Colonic mucosa (tissue), 4 donors: ENCODE results near the gene CRELD2. TPM values are rescaled to one million over a fixed set of nuclear protein-coding genes. Genes with fewer than 3 reads are reported as not detected.

ENCODE experiments used
- DNase-seq: peaks from one replicate; pipeline ENCODE4 v3.0.0-alpha.2; 2020
- H3K27ac ChIP-seq: fragments of 200-600 bp; one replicate; pipeline ENCODE4 v1.8.0; 2021
- H3K27me3 ChIP-seq: fragments of 200-600 bp; one replicate; pipeline ENCODE4 v1.8.0; 2021
- H3K36me3 ChIP-seq: fragments of 200-600 bp; one replicate; pipeline ENCODE4 v1.8.0; 2021
- H3K4me1 ChIP-seq: fragments of 200-600 bp; one replicate; pipeline ENCODE4 v1.8.0; 2021; ENCODE audit warnings: mild to moderate bottlenecking
- H3K4me3 ChIP-seq: fragments of 200-600 bp; one replicate; pipeline ENCODE4 v1.8.0; 2021
- H3K9ac ChIP-seq, 2 donors: one replicate each; pipeline ENCODE4 v1.7.0; 2013; ENCODE audit warnings: control low read depth in 2 of 2, low read depth in 2 of 2, low read length in 2 of 2
- H3K9me3 ChIP-seq: fragments of 200-600 bp; one replicate; pipeline ENCODE4 v1.8.0; 2021
- CTCF ChIP-seq: fragments of 200-600 bp; IDR thresholded peaks from one replicate; pipeline ENCODE4 v1.8.0; 2022; ENCODE audit warnings: antibody characterized with exemption, mild to moderate bottlenecking
- intact Hi-C: fragments of 100-400 bp; cut with DNase I; formaldehyde crosslinking; loops from one replicate; pipeline ENCODE4 v1.14.1; 2022
- total RNA-seq, 2 donors: library from RNA; stranded (reverse); fragmentation: NEBNext Ultra II Directional in 1 of 2; extraction: Animal tissue kit (Norgen Biotek cat#: 25700) in 1 of 2; gene quantifications; one replicate each; pipeline ENCODE4 v1.2.1, GENCODE V29; 2021
- donor health status: healthy.
- donor health status: DM: no; HTN: no; CAD: no.
- donor health status: DM: no; HTN: no; CAD: no.

CRELD2 gene
- total RNA-seq, 2 donors from 2014 or later = 43.6 to 133 TPM

- no peaks in the 10 kb centered on the region for H3K36me3 ChIP-seq
- TF ChIP-seq CTCF = no peak
- H3K27ac ChIP-seq = no peak overlapping the region
- DNase-seq = no peak
- no peak overlapping the region for H3K4me3 ChIP-seq
- H3K4me1 ChIP-seq = no peaks in the 10 kb centered on the region
- H3K9ac ChIP-seq = no peak overlapping the region
- H3K27me3 ChIP-seq = no peaks in the 10 kb centered on the region
- intact Hi-C loops = loop anchor here (10.0 kb wide), 1 partner anchor 224 kb away; no protein-coding TSS in a partner anchor
- no peaks in the 10 kb centered on the region for H3K9me3 ChIP-seq
Observed at GRCh38 chr22:49920859-49921258, 2.4 kb downstream of the CRELD2 start.

DNA sequence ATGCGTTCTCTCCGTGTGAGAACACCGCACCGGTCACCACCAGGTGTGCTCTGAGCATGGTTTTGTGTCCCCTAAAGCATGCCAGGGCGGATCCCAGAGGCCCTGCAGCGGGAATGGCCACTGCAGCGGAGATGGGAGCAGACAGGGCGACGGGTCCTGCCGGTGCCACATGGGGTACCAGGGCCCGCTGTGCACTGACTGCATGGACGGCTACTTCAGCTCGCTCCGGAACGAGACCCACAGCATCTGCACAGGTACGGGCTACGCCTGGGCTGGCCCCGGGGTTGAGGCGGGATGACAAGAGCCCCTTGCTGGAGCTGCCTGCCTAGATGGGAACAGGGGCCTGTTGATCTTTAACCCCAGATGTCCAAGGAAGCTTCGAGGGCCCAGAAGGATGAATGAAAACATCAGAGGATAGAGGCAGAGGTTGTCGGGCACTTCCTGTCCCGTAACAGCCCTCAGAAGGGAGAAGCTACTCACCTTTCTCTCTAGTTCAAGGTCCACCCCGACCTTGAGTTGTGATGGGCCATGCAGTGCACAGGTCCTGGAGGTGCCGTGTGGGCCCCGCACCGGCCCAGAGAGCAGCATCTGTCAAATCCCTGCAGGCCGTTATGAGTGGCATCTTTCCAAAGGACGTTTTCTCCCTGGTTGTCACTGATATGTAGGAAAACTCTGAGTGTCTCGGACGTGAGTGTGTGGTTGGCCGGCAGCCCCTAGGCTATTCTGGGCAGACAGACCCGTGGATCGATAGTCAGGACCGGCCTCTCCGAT is 3.3 kb downstream of the CRELD2 start:
- Histone ChIP-seq H3K9me3 (no peaks in the 10 kb centered on the region), H3K36me3 (no peaks in the 10 kb centered on the region), H3K4me3 (no peak overlapping the region), H3K9ac (no peak overlapping the region), H3K27ac (no peak overlapping the region), H3K27me3 (no peaks in the 10 kb centered on the region), H3K4me1 (no peaks in the 10 kb centered on the region)
- DNase-seq = no peak
- TF ChIP-seq CTCF = no peak
- intact Hi-C loops = loop anchor here (10.0 kb wide), 1 partner anchor 223 kb away; no protein-coding TSS in a partner anchor

GRCh38 chr22:49922484-49922883 is 4.0 kb downstream of the CRELD2 start:
- Histone ChIP-seq H3K27ac (no peak overlapping the region), H3K27me3 (no peaks in the 10 kb centered on the region), H3K9me3 (no peaks in the 10 kb centered on the region), H3K36me3 (no peaks in the 10 kb centered on the region), H3K4me3 (no peak overlapping the region), H3K4me1 (no peaks in the 10 kb centered on the region), H3K9ac (no peak overlapping the region)
- no peak for DNase-seq
- intact Hi-C loops = loop anchor here (10.0 kb wide), 1 partner anchor 222 kb away; no protein-coding TSS in a partner anchor
- no peak for TF ChIP-seq CTCF

DNA sequence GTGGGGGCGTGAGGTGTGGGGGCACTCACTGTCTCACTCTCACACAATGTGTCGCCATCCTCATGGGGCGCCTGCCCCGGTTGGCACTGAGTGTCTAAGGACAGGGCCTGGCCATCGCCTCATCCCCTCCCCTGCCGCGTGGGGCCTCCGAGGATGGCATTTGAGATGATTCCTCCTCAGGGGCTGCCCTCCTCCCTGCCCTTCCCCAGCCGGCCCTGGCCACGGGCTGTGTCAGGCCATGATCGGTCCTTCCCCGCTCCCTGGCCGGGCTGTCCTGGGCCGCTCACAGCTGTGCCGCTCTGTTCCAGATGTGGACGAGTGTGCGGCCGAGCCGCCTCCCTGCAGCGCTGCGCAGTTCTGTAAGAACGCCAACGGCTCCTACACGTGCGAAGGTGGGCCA is 4.5 kb downstream of the CRELD2 start:
- intact Hi-C loops = loop anchor here (10.0 kb wide), 1 partner anchor 222 kb away; no protein-coding TSS in a partner anchor
- DNase-seq = no peak
- H3K9me3 ChIP-seq = no peaks in the 10 kb centered on the region
- H3K27ac ChIP-seq = no peak overlapping the region
- H3K36me3 ChIP-seq = no peaks in the 10 kb centered on the region
- TF ChIP-seq CTCF = no peak
- H3K27me3 ChIP-seq = no peaks in the 10 kb centered on the region
- no peak overlapping the region for H3K4me3 ChIP-seq
- no peak overlapping the region for H3K9ac ChIP-seq
- H3K4me1 ChIP-seq = no peaks in the 10 kb centered on the region

DNA sequence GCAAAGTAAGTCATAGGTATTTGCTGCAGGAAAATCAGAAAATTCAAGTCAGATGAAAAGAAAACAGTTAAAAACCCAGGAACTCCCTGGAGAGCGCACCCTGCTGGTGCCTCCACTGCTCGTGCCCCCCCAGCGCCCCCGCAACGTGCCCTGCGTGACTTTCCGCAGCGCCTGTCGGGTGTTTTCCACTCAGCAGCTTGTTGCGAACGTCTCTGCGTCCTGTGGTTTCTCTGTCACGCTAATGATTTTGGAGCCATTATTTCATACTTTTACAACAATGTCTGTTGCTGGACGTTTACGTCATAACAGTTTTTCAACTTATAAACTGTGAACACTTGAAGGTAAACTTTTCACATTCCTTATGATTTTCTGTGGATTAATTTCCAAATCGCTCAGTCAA is 5.0 kb downstream of the CRELD2 start:
- Histone ChIP-seq H3K9ac (no peak overlapping the region), H3K27me3 (no peaks in the 10 kb centered on the region), H3K27ac (no peak overlapping the region), H3K9me3 (no peaks in the 10 kb centered on the region), H3K36me3 (no peaks in the 10 kb centered on the region), H3K4me1 (no peaks in the 10 kb centered on the region), H3K4me3 (no peak overlapping the region)
- no peak for TF ChIP-seq CTCF
- intact Hi-C loops = loop anchor here (10.0 kb wide), 1 partner anchor 221 kb away; no protein-coding TSS in a partner anchor
- DNase-seq = no peak
